DMS 273 treated with DMSO at 0.1 percent for 48 hours (cell line): ENCODE results near the gene DHX32.
A peak's percentile ranks its signal among the peaks of the same experiment; 100 is the strongest.

Source experiments
- DNase-seq: peaks from one replicate; lab custom pipeline; 2025; lab: John Stamatoyannopoulos, UW

DHX32 gene

DNA sequence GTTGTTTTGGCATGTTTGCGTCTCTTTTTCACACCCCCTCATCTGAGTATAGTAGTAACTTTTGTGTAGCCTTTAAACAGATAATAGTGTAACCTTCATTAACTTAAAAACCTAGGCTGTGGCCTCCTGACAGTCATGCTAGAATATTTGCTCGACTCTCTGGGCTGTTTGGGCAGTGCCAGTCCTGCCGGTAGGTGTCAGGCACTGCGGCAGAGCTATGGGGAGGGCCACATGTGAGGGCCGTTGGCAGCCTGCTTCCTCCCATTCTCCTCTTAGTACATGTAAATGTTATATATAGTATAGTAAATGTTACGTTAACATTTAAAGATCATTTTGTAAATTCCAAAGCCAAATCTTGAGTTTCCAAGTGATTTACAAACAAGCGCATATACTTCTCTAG, 31.6 kb downstream of the DHX32 start:
- no peak for DNase-seq

DNA sequence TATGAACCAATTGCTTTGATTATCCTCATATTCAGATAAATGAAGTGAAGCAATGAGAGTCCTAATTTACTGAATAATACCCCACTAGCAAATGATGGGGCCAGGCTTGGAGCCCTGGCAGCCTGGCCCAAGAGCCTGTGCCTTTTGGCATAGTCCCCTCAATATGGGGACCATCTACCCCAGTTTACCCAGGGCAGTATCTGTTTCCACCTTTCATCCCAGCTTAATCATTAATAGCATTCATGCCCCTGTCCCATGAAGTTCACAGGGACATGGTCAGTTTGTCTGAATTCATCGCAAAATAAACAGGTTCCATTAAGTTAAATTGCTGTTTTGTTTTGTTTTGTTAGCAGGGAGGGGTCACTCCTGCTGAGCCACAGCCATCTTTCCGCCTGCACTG, 32.2 kb downstream of the DHX32 start:
- DNase-seq, result no peak

DNA sequence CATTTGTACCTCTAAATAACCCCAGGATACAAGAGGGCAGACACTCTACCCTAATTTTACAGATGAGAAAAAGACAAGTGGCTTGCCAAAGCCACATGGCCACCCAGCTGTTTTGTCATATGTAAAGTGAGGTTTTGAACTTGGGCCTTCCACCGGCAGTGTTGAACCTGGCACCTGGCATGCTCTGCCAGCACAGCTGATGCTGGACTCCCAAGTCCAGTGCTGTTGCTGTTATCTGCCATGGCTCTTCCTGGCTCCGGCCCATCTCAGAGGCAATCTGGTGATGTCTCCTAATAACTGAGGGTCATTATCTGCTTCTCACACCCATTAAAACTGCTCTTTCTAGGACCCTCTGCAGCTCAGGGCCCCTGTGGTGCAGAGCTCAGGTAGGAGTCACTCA, 32.7 kb downstream of the DHX32 start:
- no peak for DNase-seq

DNA sequence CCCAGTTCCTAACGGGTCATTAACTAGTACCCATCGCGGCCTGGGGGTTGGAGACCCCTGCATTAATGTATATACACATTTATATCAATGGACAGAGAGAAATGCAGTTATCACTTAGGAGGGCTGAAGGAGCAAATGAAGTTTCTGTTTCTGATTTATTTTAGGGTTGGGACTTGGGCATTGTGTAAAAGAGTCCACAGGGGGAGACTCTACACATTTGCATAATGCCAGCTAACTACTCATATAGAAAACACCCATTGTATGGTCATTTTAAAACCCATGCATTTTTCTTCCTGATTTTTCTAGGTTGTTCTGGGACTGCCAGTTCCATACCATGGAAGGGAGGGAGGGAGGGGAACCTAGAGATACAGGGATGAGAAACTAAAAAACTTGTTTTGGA, 34.2 kb downstream of the DHX32 start:
- no peak for DNase-seq

- no peak for DNase-seq
Measured at GRCh38 chr10:125845617-125846016, 35.5 kb downstream of the DHX32 start.

- DNase-seq, result no peak
Measured at GRCh38 chr10:125844751-125845221, 36.3 kb downstream of the DHX32 start.

DNA sequence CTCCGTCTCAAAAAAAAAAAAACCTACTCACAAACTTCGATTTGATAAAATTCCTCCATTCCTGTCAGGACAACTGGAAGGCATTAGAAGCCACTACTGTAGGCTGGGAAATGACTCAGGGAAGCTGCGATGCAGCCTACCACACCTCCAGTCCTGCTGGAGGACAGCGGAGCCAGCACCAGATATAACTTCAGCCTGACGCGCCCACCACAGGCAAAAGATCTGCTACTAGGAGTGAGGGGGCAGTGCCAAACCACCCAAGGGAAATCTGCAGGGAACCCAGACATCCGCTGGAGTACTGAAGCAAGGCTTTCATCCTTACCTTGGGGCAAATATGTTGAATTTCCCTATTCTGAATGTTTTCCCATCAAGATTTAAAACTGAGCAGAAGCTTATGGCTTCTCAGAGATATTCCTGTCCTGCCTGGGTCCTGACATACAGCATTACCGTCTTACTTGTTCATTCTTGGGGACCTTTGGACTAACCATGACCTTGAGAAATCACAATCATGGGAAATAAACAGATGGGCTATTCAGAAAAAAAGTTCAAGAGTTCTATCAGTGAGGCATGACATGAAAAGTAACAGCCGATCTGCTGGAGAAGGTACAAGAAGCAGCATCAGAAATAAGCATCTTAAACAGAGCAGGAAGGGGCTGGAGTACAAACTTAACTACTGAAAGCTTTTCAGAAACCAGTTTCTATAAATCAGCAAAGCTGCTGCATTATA, 37.3 kb downstream of the DHX32 start:
- no peak for DNase-seq

- DNase-seq, result no peak
Measured at GRCh38 chr10:125840955-125841354, 40.1 kb downstream of the DHX32 start.

GRCh38 chr10:125840406-125840805, 40.7 kb downstream of the DHX32 start:
- no peak for DNase-seq

DNA sequence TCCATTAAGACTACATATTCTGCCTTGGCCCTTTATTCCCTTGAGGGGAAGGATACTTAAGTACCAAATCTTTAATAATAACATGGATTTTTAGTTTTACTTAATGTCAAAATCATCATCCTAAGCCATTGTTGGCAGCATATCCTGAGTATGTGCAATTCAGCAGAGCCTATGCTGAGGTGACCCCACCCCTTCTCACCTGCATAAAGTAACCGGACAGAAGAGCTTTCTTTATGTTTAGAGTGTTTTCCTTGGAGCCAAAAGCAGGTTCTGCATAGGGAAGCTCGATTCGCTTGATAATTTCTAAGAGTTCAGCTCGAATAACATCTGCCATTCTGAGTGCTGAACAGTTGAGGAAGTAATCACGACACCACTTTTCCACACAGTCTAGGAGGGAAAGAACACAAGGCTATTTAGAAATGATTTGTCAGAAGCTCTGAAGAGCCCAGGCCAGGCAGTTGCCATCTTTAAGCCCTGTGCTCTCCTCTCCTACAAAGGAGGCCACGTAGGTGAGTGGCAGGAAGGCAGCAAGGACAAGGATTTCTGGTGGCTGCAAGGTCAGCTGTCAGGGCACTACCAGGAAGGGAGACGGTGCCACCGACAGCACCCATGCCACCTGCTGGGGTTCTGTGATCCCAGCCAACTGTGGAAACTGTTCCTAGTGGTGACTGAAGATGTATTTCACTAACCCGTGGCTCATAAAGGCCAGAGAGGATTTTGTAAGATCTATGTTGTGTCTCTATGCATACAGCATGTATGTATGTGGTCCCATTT, 42.1 kb downstream of the DHX32 start:
- no peak for DNase-seq

DNA sequence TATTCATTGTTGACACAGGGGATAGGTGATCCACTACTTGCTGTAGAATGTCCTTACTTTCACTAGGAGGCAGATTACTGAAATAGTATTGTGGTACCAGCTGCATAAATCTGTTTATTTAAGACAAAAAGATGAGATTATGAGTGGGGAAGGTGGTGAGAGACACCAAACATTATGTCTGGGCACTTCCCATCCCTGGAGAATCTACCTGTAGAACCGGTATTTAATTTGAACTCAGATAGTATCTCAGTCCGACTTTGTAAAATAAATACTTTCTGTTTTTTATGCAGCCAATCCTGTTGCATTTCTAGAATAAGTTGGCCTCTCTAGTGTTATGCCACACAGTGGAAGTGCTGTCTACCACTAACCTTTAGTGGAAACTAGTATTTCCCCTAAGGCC, 44.3 kb downstream of the DHX32 start:
- no peak for DNase-seq

DNA sequence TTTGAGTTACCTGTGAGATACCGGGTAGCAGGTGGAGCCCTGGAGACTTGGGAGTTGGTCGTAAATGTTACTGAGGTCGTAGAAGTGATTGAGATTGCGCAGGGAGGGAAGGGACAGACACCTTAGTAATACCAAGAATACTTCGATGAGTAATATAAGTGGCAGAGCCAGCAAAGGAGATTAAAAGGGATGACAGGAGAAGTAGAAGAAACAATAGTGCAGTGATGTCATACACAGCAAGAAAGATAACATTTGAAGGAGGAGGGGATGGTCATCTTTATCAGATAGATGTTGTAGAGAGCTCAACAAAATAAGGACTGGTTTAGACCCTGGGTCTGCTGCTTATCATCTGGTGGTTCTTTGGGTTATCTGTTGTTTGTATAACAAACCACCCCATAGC, 52.8 kb downstream of the DHX32 start:
- no peak for DNase-seq

GRCh38 chr10:125827133-125827532, 54.0 kb downstream of the DHX32 start:
- no peak for DNase-seq

GRCh38 chr10:125824736-125825135, 56.4 kb downstream of the DHX32 start:
- DNase-seq, result no peak

DNA sequence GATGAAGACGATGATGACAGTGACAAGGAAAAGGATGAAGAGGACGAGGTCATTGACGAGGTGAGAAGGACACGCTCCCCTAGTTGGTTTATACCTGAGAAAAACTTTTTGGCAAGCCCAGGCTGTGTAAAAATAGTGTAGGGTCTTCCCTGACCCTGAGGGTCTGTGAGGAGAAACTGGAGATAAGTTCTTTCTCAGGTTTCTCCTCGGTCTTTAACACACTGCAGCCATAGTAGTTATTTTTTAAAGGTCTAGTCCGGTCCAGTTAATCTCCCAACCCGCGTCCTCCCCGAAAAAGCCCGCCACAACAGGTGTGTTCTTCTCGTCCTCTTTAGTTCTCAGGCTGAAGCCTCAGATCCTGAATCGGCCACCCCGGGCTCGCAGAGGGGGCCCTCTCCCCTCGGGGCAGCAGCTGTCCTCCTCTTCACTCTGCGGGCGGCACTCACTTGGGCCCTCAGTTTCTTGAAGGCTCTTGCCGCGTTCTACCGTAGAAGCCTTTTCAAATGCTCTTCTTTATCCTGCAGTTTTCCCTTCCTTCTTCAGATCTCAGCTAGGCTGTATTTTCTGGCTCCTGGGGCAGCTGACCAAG, 57.3 kb downstream of the DHX32 start:
- no peak for DNase-seq

- DNase-seq, result peak; percentile 72
Measured at GRCh38 chr10:125822878-125823662, 58.0 kb downstream of the DHX32 start, which contains the start of the genes BCCIP and UROS. Gene BCCIP, plus strand, starts transcription at chr10:125823546. Its CDS starts 12 bp downstream, at chr10:125823558. Gene UROS, minus strand, starts transcription at chr10:125823258. Its CDS starts 6,759 bp downstream, at chr10:125816499.

- DNase-seq, result no peak
Measured at GRCh38 chr10:125820701-125821100, 60.4 kb downstream of the DHX32 start.

DNA sequence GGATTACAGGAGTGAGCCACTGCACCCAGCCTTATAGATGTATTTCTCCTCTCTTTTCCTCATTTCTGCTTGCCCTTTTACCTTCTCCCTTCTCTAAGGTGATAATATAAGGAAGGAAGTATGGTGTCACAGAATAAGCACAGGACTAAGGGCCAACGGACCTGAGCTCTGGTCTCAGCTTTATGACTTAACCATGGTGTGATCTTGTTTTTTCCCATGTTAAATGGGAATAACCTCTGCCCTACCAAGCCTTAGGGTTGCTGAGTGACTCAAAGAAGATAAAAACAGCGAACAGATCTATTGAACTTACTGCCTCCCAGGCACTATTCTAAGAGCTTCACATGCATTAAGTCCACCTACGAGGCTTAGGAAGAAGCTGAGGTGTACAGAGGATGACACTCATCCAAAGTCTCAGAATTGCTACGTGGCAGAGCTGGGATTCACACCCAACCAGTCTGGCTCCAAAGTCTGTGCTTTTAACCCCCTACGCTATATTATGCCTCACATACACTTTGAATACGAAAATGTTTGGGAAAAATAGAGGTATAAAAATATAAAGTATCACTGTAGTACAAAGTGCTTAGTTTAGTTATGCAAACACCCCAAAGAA, 63.6 kb downstream of the DHX32 start:
- DNase-seq, result no peak

- DNase-seq, result no peak
Measured at GRCh38 chr10:125816548-125816947, 64.5 kb downstream of the DHX32 start.

DNA sequence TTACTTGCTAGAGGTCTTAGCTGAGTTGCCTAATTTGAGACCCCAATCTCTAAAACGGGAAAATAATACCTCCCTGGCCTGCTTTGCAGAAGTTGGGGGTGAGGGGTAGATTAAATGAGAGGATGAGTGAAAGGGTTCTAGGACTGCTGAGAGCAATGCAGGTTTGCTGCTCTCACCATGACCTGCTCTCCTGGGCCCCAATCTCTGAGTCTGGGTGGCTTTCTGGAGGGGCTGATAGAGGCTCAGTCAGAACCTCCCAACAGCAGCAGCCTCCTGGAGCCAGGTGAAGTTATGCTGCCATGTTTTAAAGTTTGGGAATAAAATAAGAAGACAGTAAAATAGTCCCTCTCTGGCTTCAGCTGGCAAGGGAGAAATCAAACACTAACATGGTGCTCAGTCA, 65.3 kb downstream of the DHX32 start:
- DNase-seq, result no peak

DNA sequence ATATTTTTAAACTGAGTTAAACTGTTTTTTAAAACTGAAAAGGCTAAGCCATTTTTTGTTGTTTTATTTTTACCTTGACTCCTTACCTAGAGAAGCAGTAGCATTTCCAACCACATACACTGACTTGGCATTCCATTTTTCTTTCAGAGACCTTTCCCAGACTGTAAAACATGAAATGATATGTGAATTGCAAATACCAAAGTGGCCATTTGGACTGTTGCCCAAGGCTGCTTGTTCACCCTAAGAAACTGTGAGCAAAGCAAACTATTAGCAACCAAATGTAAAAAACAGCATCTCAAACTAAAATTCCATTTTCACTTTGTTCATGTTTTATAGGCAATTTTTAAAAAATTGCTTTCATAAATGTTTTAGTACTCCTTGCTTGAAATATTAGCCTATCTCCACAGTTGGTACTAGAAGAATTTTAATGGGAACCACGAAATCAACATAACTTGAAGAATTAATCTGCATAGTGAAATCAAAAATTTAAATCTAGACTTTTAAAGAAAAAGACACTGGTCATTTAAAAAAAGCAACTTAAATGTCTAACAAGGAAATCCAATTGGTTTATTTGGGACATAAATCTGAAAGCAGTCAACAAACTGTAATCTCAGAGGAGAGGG, 68.9 kb downstream of the DHX32 start:
- no peak for DNase-seq
